ENCODE measurements around the gene PAPPA.

DNA sequence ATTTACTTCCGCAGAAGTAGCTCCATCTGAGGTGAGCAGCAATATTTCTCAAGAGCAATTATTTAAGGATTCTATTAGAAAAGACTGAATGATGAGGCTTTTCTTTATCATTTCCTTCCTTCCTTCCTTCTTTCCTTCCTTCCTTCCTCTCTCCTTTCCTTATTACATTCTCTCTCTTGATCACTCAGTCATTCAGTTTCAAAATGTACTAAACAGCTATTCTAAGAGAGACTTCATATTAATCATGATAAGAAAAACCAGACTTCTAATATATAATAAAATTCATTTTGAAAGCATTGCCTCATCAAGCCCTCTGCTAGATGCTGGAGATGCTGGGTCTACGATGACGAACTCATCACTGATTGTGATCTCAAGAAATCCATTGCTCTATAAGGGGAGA lies 30.4 kb upstream of the PAPPA start:
- TF ChIP-seq, protein P1, sequence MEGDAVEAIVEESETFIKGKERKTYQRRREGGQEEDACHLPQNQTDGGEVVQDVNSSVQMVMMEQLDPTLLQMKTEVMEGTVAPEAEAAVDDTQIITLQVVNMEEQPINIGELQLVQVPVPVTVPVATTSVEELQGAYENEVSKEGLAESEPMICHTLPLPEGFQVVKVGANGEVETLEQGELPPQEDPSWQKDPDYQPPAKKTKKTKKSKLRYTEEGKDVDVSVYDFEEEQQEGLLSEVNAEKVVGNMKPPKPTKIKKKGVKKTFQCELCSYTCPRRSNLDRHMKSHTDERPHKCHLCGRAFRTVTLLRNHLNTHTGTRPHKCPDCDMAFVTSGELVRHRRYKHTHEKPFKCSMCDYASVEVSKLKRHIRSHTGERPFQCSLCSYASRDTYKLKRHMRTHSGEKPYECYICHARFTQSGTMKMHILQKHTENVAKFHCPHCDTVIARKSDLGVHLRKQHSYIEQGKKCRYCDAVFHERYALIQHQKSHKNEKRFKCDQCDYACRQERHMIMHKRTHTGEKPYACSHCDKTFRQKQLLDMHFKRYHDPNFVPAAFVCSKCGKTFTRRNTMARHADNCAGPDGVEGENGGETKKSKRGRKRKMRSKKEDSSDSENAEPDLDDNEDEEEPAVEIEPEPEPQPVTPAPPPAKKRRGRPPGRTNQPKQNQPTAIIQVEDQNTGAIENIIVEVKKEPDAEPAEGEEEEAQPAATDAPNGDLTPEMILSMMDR (conservative IDR thresholded peaks at IDR 0.05), result no peak
- no peak for TF ChIP-seq EZH2 (IDR thresholded peaks at IDR 0.05; ENCODE audit: low read depth)

Data from PC-9 (cell line).